Placental pericyte (primary cell): Measurements from ENCODE around the gene PIP4K2B. TPM values are rescaled to one million over a fixed set of nuclear protein-coding genes. Genes with fewer than 3 reads are reported as not detected.

Experiments
- small RNA-seq: library from RNA; depleted of rRNA; stranded (forward); fragments of <200 nt; gene quantifications from one replicate; pipeline ENCODE3, GENCODE V24; 2012; ENCODE audit warnings: low replicate concordance
- total RNA-seq: library from RNA; depleted of rRNA; stranded (reverse); fragments of >200 nt; gene quantifications from 2 replicates; pipeline ENCODE4 v1.2.3, GENCODE V29; 2012

PIP4K2B gene
- total RNA-seq, result 28.0 and 69.3 TPM in 2 replicates

GRCh38 chr17:38799501-38800236 lies at the start of gene PIP4K2B:
Gene PIP4K2B, minus strand, starts transcription at chr17:38799556. Its CDS starts 132 bp downstream, at chr17:38799424.

GRCh38 chr17:38824899-38825761 lies 25.8 kb upstream of the PIP4K2B start, which contains the start of gene CWC25:
Gene CWC25, minus strand, starts transcription at chr17:38825321. Its CDS starts 138 bp downstream, at chr17:38825183.

GRCh38 chr17:38752308-38753070 lies 46.9 kb downstream of the PIP4K2B start, which contains the start of gene PSMB3:
Gene PSMB3, plus strand, starts transcription at chr17:38752741. Its CDS starts 86 bp downstream, at chr17:38752827.

GRCh38 chr17:38748149-38748891 lies 51.0 kb downstream of the PIP4K2B start, which contains the start of gene PCGF2:
Gene PCGF2, minus strand, starts transcription at chr17:38748336. Its CDS starts 7,934 bp downstream, at chr17:38740402.

GRCh38 chr17:38729886-38730525 lies 69.3 kb downstream of the PIP4K2B start, which contains the start of gene CISD3:
Gene CISD3, plus strand, starts transcription at chr17:38730341. Its CDS starts 18 bp downstream, at chr17:38730359.

Small RNA genes within 50 kb of the gene (small RNA-seq; reads per million reads assigned to genes)
- gene MIR4726 (not detected), gene MIR4727 (not detected), gene RNA5SP440 (0.85 reads per million, percentile 38 among the genes with 10 or more reads in this experiment), gene RNU6-866P (not detected)

Other genes starting within 250 kb of the PIP4K2B start
- not detected in 2 replicates for gene SRCIN1, start 193.6 kb downstream of the PIP4K2B start, total RNA-seq
- gene EPOP, start 124.6 kb downstream of the PIP4K2B start, total RNA-seq, result 0.86 and 0.88 TPM in 2 replicates
- 16.9 and 25.3 TPM in 2 replicates for gene MLLT6, start 94.3 kb downstream of the PIP4K2B start, total RNA-seq
- 1.5 and 5.3 TPM in 2 replicates for gene CISD3, start 69.2 kb downstream of the PIP4K2B start, total RNA-seq
- gene PCGF2, start 51.2 kb downstream of the PIP4K2B start, total RNA-seq, result 4.6 and 12.5 TPM in 2 replicates
- gene PSMB3, start 46.8 kb downstream of the PIP4K2B start, total RNA-seq, result 172 and 303 TPM in 2 replicates
- 13.8 and 13.9 TPM in 2 replicates for gene CWC25, start 25.8 kb upstream of the PIP4K2B start, total RNA-seq
- 553 and 1,306 TPM in 2 replicates for gene RPL23, start 54.2 kb upstream of the PIP4K2B start, total RNA-seq
- 250 and 340 TPM in 2 replicates for gene LASP1, start 70.5 kb upstream of the PIP4K2B start, total RNA-seq
- gene FBXO47, start 167.8 kb upstream of the PIP4K2B start, total RNA-seq, result not detected in 2 replicates